B cell (primary cell): Measurements from ENCODE around the gene EVA1A.

Experiments
- CTCF ChIP-seq: fragments of 200-600 bp; IDR thresholded peaks from one replicate; pipeline ENCODE4 v1.8.0; 2022; ENCODE audit warnings: antibody characterized with exemption, mild to moderate bottlenecking
- EZH2 ChIP-seq: IDR thresholded peaks from 2 replicates; pipeline ENCODE4 v1.6.1; 2012; ENCODE audit warnings: borderline replicate concordance, low read depth, mild to moderate bottlenecking, moderate library complexity, low read length; ENCODE audit not compliant: insufficient read depth, poor library complexity, severe bottlenecking

- no peak for TF ChIP-seq CTCF
- TF ChIP-seq EZH2: no peak
Observed at GRCh38 chr2:75595541-75596395, 35.0 kb upstream of the EVA1A start.
